Stimulated activated naive CD8-positive, alpha-beta T cell treated with anti-CD3 and anti-CD28 coated beads, Interleukin-15, amount 100 ng/mL, for 72 hours (primary cell): Measurements from ENCODE around the gene MFSD1.

Experiments
- ATAC-seq: fragments of 150-1000 bp; cut with Tn5 transposase; 2 replicates; pipeline ENCODE4 v1.10.0; 2021; ENCODE audit warnings: mild to moderate bottlenecking, moderate library complexity
- DNase-seq, 2 donors: peaks; one replicate each; pipeline ENCODE4 v3.0.0; 2021 to 2022
- H3K27ac Mint-ChIP-seq, 2 donors: one replicate each; pipeline ENCODE4 v1.8.0; 2022; ENCODE audit warnings: mild to moderate bottlenecking in 2 of 2, mixed read lengths in 2 of 2, moderate library complexity in 2 of 2
- H3K27me3 Mint-ChIP-seq: one replicate; pipeline ENCODE4 v1.8.0; 2022; ENCODE audit warnings: mixed read lengths
- H3K4me1 Mint-ChIP-seq: one replicate; pipeline ENCODE4 v1.8.0; 2022; ENCODE audit warnings: mild to moderate bottlenecking, mixed read lengths
- H3K4me3 Mint-ChIP-seq, 2 donors: one replicate each; pipeline ENCODE4 v1.8.0; 2022; ENCODE audit warnings: mild to moderate bottlenecking in 2 of 2, mixed read lengths in 2 of 2, moderate library complexity in 1 of 2
- H3K9me3 Mint-ChIP-seq, 2 donors: one replicate each; pipeline ENCODE4 v1.8.0; 2022; ENCODE audit warnings: mixed read lengths in 2 of 2

Gene MFSD1

DNA sequence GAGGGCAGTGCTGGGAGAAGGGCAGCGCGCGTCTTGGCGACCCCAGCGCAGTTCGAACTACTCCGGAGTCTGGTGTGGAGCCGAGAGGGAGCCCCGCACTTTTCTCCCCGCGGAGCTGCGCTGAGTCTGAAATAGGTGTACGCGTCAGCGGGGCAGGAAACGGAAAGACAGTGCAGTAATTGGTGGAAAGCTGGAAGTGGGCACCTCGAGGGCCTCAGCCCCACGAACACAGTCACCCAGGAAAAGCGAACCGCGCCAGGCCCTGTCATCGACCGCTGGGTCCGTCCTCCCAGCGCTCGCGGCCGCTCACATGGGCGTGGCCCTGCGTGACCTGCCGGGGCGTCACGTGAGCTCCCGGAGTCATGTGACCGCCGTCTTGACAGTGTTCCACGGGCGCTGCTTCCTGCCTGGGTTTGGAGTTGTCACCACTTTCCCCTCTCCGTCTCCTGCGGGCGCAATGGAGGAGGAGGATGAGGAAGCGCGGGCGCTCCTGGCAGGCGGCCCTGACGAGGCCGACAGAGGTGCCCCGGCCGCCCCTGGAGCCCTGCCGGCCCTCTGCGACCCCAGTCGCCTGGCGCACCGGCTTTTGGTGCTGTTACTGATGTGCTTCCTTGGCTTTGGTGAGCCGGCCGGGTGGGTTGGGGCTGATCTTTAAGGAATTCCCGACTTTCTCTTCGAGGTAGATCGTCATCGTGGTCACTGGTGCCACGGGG is at the start of gene MFSD1:
MFSD1 (plus strand) TSS at position 359 of the 713 bp plus-strand sequence; CDS start at position 458, 99 bp downstream.
- Mint-ChIP-seq H3K27ac (peak within 1 kb of the TSS; percentile 77 to 95), H3K27me3 (no peaks in the 10 kb centered on the region), H3K9me3 (no peaks in the 10 kb centered on the region), H3K4me1 (peaks cover 37% of the 10 kb centered on the region), H3K4me3 (peak within 1 kb of the TSS; percentile 91 to 94)
- DNase-seq (peak; percentile 85 to 90), ATAC-seq (peak; percentile 97)

DNA sequence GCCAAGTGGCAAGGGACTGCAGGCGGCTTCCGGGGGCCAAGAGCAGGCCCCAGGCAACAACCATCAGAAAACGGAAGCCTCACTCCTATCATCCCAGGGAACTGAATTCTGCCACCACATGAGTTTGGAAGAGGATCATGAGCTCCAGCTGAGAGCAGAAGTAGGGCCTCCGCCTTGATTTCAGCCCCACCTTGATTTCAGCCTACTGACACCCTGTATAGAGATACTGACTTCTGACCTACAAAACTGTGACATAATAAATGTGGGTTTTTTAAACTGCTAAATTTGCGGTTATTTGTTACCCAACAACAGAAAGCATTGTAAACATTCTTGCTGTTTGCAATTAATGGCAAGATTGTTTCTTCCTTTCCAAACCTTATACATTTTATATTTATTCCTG is 48.0 kb upstream of the MFSD1 start:
- ATAC-seq (no peak), DNase-seq (no peak)
- Mint-ChIP-seq H3K9me3 (no peaks in the 10 kb centered on the region), H3K27me3 (no peaks in the 10 kb centered on the region), H3K4me1 (no peaks in the 10 kb centered on the region), H3K27ac (no peak overlapping the region), H3K4me3 (no peak overlapping the region)

DNA sequence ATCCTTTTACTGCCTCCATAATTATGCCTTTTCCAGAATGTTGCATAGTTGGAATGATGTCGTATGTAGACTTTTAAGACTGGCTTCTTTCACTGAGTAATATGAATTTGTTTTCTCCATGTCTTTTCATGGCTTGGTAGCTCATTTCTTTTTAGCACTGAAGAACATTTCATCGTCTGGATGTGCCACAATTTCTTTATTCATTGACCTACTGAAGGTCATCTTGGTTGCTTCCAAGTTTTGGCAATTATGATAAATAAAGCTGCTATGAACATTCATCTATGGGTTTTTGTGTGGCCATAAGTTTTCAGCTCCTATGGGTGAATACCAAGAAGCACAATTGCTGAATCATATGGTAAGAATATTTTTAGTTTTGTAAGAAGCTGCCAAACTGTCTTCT is 46.4 kb upstream of the MFSD1 start:
- DNase-seq (no peak), ATAC-seq (no peak)
- Mint-ChIP-seq H3K9me3 (no peaks in the 10 kb centered on the region), H3K27me3 (no peaks in the 10 kb centered on the region), H3K4me1 (no peaks in the 10 kb centered on the region), H3K27ac (peak overlapping the region in 1 of 2 donors; percentile 63), H3K4me3 (no peak overlapping the region)

GRCh38 chr3:158761350-158761749 is 40.5 kb upstream of the MFSD1 start:
- ATAC-seq (no peak), DNase-seq (no peak)
- no peaks in the 10 kb centered on the region for H3K27me3 Mint-ChIP-seq
- H3K4me1 Mint-ChIP-seq = no peaks in the 10 kb centered on the region
- H3K9me3 Mint-ChIP-seq = no peaks in the 10 kb centered on the region
- no peak overlapping the region for H3K27ac Mint-ChIP-seq
- H3K4me3 Mint-ChIP-seq = no peak overlapping the region

DNA sequence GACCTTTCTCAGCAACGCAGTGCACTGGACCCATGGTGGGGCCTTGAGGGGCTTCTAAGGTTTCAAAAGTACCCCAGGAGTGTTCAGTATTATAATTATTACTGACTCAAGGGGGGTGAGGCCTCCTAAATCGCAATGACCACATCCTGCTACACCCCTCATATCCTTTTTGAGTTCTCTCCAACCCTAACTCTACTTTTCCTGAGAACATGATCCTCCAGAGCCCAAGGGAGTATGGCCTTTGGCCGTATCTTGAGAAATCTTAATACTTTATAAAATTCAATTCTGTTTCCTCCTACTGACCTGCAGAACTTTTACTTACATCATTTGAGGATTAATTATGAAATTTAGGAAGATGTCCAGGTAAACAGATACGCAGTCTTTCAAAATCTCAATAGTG is 39.2 kb upstream of the MFSD1 start:
- H3K4me1 Mint-ChIP-seq = no peaks in the 10 kb centered on the region
- H3K27ac Mint-ChIP-seq = no peak overlapping the region
- no peak overlapping the region for H3K4me3 Mint-ChIP-seq
- H3K9me3 Mint-ChIP-seq = no peaks in the 10 kb centered on the region
- ATAC-seq (no peak), DNase-seq (no peak)
- H3K27me3 Mint-ChIP-seq = no peaks in the 10 kb centered on the region

- H3K4me1 Mint-ChIP-seq = no peaks in the 10 kb centered on the region
- no peak for DNase-seq
- no peak overlapping the region for H3K4me3 Mint-ChIP-seq
- H3K27me3 Mint-ChIP-seq = no peaks in the 10 kb centered on the region
- no peak overlapping the region for H3K27ac Mint-ChIP-seq
- ATAC-seq = no peak
- H3K9me3 Mint-ChIP-seq = no peaks in the 10 kb centered on the region
Measured at GRCh38 chr3:158763421-158763820, 38.4 kb upstream of the MFSD1 start.

GRCh38 chr3:158765518-158766205 is 36.2 kb upstream of the MFSD1 start:
- H3K27me3 Mint-ChIP-seq = no peaks in the 10 kb centered on the region
- no peak overlapping the region for H3K27ac Mint-ChIP-seq
- no peak overlapping the region for H3K4me3 Mint-ChIP-seq
- DNase-seq (no peak), ATAC-seq (no peak)
- no peaks in the 10 kb centered on the region for H3K9me3 Mint-ChIP-seq
- H3K4me1 Mint-ChIP-seq = no peaks in the 10 kb centered on the region

- no peak for DNase-seq
- Mint-ChIP-seq H3K4me1 (no peaks in the 10 kb centered on the region), H3K4me3 (no peak overlapping the region), H3K27me3 (no peaks in the 10 kb centered on the region), H3K27ac (no peak overlapping the region), H3K9me3 (no peaks in the 10 kb centered on the region)
- no peak for ATAC-seq
Measured at GRCh38 chr3:158766364-158766763, 35.5 kb upstream of the MFSD1 start.

- ATAC-seq (no peak), DNase-seq (no peak)
- Mint-ChIP-seq H3K4me3 (no peak overlapping the region), H3K27me3 (no peaks in the 10 kb centered on the region), H3K27ac (no peak overlapping the region), H3K9me3 (no peaks in the 10 kb centered on the region), H3K4me1 (no peaks in the 10 kb centered on the region)
Measured at GRCh38 chr3:158768361-158768787, 33.5 kb upstream of the MFSD1 start.

DNA sequence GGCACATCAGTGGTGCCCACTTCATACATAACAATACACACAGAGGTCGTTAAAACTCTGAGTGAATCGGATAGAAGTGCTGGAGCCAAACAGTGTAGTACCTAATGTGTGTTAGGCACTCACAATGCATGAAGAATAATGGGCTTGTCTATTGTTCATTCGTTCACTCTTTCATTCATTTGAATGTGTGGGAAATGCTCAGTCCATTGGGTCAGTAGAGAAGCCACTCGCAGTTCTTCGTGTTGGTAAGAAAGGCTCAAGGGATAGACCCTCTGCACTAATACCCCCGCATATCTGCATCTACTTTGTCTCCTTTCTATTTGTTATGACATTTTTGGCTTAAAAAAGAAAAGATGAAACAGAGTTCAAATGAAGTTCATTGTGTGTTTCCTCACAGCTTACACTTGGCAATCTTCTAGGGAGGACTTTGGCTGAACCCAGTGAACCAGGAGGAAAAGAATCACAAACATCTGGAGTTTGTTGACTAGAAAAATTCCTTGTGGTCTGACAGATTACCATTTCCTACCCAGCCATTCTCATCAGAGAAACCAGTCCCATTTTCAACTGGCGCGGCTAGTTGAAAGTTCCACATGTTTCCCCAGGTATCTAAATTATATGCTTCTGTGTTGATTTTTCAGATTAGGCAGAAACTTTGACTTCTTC is 32.8 kb upstream of the MFSD1 start:
- DNase-seq (no peak), ATAC-seq (no peak)

GRCh38 chr3:158769549-158769948 is 32.3 kb upstream of the MFSD1 start:
- H3K4me3 Mint-ChIP-seq = no peak overlapping the region
- no peaks in the 10 kb centered on the region for H3K9me3 Mint-ChIP-seq
- H3K27me3 Mint-ChIP-seq = no peaks in the 10 kb centered on the region
- ATAC-seq = no peak
- DNase-seq = no peak
- H3K4me1 Mint-ChIP-seq = no peaks in the 10 kb centered on the region
- H3K27ac Mint-ChIP-seq = no peak overlapping the region

More for the DNA sequence above, 32.8 kb upstream of the MFSD1 start:
- Mint-ChIP-seq H3K27ac (no peak overlapping the region), H3K9me3 (no peaks in the 10 kb centered on the region), H3K4me3 (no peak overlapping the region), H3K27me3 (no peaks in the 10 kb centered on the region), H3K4me1 (no peaks in the 10 kb centered on the region)

DNA sequence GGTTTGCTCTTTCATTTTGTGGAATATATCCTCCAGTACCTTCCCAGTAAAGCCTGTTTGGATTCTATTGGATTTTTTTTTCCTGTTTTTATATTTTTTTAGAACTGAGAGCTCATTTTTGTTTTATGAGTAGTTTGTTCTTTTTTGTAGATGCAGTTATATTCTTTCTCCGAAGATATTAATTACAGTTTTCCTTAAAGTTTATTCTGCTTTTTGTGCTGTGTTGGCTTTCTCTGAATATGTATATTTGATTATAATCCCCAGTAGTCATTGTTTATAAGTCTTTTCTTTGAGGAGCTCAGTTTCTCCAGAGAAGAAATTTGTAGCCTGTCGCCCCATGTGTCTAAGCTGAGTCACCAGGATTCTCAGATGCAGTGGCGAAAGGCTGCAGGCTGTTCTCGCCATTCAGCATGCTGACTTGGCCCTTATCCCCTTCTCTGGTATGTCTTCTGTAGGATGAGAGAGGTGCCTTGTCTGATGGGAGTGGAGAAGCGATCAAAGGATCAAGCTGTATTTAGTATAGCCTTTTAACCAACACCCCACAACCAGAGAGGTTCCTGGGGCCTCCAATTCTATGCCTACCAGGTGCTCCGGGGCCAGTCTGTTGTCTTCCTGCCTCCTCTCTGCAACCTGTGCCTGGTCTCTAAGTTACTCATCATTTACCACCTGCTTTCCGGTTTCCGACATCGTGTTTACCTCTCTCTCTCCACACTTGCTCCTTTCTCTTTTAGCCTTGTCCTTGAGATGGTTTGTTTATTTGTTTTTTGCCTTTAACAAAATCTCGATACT is 31.7 kb upstream of the MFSD1 start:
- Mint-ChIP-seq H3K4me3 (no peak overlapping the region), H3K9me3 (no peaks in the 10 kb centered on the region), H3K27ac (no peak overlapping the region), H3K27me3 (no peaks in the 10 kb centered on the region), H3K4me1 (no peaks in the 10 kb centered on the region)
- DNase-seq (no peak), ATAC-seq (no peak)

DNA sequence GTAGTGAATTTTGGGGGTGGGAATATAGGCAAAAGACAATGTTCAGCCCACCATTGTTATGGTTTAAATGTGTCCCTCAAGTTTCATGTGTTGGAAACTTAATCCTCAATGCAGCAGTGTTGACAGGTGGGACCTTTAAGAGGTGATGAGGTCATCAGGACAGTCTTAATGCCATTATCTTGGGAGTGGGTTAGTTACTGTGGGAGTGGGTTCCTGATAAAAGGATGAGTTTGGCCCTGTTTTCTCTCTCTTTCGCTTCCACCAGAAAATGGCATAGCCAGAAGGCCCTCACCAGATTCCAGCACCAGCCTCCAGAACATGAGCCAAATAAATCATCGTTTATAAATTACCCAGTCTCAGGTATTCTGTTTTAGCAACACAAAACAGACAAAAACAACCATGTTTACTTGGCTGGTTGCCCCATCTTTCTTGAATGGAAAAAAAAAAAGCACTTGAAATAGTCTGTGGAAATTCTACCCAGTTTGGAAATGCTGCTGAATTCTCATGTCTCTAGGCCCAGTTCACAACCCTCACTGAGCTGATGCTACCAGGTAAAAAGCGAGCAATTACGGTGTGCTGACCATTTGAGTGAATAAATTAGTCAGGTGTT is 31.0 kb upstream of the MFSD1 start:
- no peak for ATAC-seq
- H3K4me1 Mint-ChIP-seq = no peaks in the 10 kb centered on the region
- no peak overlapping the region for H3K4me3 Mint-ChIP-seq
- no peak for DNase-seq
- no peak overlapping the region for H3K27ac Mint-ChIP-seq
- H3K27me3 Mint-ChIP-seq = no peaks in the 10 kb centered on the region
- H3K9me3 Mint-ChIP-seq = no peaks in the 10 kb centered on the region

DNA sequence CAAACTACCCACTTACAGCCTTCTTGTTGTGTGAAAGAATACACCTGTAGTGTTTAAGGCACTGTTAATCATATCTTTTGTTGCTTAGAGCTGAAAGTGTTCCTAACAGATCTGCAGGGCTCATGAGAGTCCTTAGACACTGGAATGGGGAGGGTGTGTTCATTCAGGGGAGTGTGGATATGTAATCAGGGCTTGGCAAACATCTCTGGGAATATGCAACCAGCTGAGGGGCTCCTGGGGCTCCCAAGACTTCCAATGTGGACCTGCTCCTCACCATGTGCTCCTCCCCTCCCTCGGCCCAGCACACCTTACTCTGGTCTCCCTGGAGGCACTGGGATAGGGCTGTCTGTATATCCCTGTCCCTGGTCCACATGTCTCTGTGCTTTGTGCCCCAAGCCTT is 30.3 kb upstream of the MFSD1 start:
- H3K27me3 Mint-ChIP-seq = no peaks in the 10 kb centered on the region
- ATAC-seq (no peak), DNase-seq (no peak)
- H3K9me3 Mint-ChIP-seq = no peaks in the 10 kb centered on the region
- no peak overlapping the region for H3K27ac Mint-ChIP-seq
- H3K4me3 Mint-ChIP-seq = no peak overlapping the region
- H3K4me1 Mint-ChIP-seq = no peaks in the 10 kb centered on the region

DNA sequence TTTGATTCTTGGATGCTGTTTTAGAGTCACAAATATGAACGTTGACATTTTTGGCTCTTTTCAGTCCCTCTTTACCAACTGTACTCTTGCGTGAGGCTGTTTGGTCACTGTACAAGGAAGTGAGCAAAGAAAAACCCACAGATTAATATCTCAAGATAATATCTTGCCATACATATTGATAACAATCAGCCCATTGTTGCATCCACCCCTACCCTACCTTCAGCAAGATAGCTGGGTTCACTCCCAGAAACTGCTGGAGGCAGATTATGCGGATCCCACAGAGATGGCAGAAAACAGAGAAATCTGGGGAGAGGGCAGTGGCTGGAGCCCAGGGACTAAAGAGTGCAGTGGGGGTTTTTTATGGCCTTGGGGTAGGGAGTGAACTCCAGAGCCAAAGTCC is 29.9 kb upstream of the MFSD1 start:
- Mint-ChIP-seq H3K27ac (no peak overlapping the region), H3K4me3 (no peak overlapping the region), H3K4me1 (no peaks in the 10 kb centered on the region), H3K9me3 (no peaks in the 10 kb centered on the region), H3K27me3 (no peaks in the 10 kb centered on the region)
- no peak for ATAC-seq
- no peak for DNase-seq
